IMR-90 (cell line): Measurements from ENCODE around the gene SOX3.

ENCODE experiments used
- BHLHE40 ChIP-seq: fragments of 150-350 bp; IDR thresholded peaks from 2 replicates; pipeline ENCODE4 v1.6.1; 2016; ENCODE audit warnings: mild to moderate bottlenecking, low read depth, low read length
- CEBPB ChIP-seq: IDR thresholded peaks from 2 replicates; pipeline ENCODE4 v1.6.1; 2012; ENCODE audit warnings: low read depth, low read length, improper control_type of control experiment
- FOS ChIP-seq: fragments of 150-350 bp; IDR thresholded peaks from 2 replicates; pipeline ENCODE4 v1.6.1; 2016; ENCODE audit warnings: low read depth, low read length
- MAFK ChIP-seq: IDR thresholded peaks from 2 replicates; pipeline ENCODE4 v1.6.1; 2012; ENCODE audit warnings: low read depth, low read length, improper control_type of control experiment
- MAZ ChIP-seq: IDR thresholded peaks from 2 replicates; pipeline ENCODE4 v1.6.1; 2012; ENCODE audit warnings: low read depth, mild to moderate bottlenecking, low read length, improper control_type of control experiment, moderate library complexity, borderline replicate concordance
- MXI1 ChIP-seq: IDR thresholded peaks from 2 replicates; pipeline ENCODE4 v1.6.1; 2012; ENCODE audit warnings: low read depth, mild to moderate bottlenecking, low read length, moderate library complexity, borderline replicate concordance
- POLR2A ChIP-seq: IDR thresholded peaks from 2 replicates; pipeline ENCODE4 v1.6.1; 2012; ENCODE audit warnings: mild to moderate bottlenecking, low read depth, low read length
- RAD21 ChIP-seq: IDR thresholded peaks from 2 replicates; pipeline ENCODE4 v1.6.1; 2012; ENCODE audit warnings: low read length, improper control_type of control experiment
- RCOR1 ChIP-seq: IDR thresholded peaks from 2 replicates; pipeline ENCODE4 v1.6.1; 2012; ENCODE audit warnings: mild to moderate bottlenecking, low read length, improper control_type of control experiment; ENCODE audit not compliant: insufficient replicate concordance
- RFX5 ChIP-seq: IDR thresholded peaks from 2 replicates; pipeline ENCODE4 v1.8.0; 2012; ENCODE audit warnings: low read depth, mild to moderate bottlenecking, low read length, moderate library complexity
- TF ChIP-seq, protein P1 (sequence below): conservative IDR thresholded peaks from 2 replicates; pipeline ENCODE4 v1.5.1; 2012; ENCODE audit warnings: mild to moderate bottlenecking, low read depth, low read length, improper control_type of control experiment
- TF ChIP-seq, protein P2 (sequence below): fragments of 150-350 bp; IDR thresholded peaks from 2 replicates; pipeline ENCODE4 v1.6.1; 2017; ENCODE audit warnings: mild to moderate bottlenecking, antibody characterized with exemption, low read length, low read depth
- TF ChIP-seq, protein P3 (sequence below): fragments of 150-350 bp; IDR thresholded peaks from 2 replicates; pipeline ENCODE4 v1.6.1; 2016; ENCODE audit warnings: low read depth, mild to moderate bottlenecking, low read length, moderate library complexity, borderline replicate concordance

DNA sequence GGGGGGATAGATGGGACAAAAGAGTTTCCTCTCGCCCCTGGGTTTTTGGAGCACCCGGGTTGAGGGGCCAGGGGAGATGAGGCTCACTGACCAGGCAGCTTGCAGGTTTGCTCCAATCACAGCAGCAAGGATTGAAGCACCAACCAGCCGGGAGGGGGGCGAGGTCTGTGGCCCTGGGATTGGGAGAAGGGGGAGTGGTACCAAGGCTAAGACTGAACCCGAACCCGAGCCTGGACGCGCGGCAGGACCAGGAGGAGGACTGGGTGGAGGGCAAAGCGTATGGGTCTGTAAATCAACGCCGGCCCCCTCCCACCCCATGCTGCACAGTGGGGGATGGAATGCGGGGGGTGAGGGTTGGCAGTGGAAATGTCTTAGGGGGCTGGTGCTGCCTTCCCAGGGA is 3.5 kb downstream of the SOX3 start:
- TF ChIP-seq MAFK (no peak), POLR2A (no peak), RAD21 (no peak), RFX5 (no peak), RCOR1 (no peak), BHLHE40 (no peak), CEBPB (no peak), MAZ (no peak), FOS (no peak), MXI1 (no peak)
- TF ChIP-seq, protein P1, sequence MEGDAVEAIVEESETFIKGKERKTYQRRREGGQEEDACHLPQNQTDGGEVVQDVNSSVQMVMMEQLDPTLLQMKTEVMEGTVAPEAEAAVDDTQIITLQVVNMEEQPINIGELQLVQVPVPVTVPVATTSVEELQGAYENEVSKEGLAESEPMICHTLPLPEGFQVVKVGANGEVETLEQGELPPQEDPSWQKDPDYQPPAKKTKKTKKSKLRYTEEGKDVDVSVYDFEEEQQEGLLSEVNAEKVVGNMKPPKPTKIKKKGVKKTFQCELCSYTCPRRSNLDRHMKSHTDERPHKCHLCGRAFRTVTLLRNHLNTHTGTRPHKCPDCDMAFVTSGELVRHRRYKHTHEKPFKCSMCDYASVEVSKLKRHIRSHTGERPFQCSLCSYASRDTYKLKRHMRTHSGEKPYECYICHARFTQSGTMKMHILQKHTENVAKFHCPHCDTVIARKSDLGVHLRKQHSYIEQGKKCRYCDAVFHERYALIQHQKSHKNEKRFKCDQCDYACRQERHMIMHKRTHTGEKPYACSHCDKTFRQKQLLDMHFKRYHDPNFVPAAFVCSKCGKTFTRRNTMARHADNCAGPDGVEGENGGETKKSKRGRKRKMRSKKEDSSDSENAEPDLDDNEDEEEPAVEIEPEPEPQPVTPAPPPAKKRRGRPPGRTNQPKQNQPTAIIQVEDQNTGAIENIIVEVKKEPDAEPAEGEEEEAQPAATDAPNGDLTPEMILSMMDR, result no peak
- TF ChIP-seq, protein P2, sequence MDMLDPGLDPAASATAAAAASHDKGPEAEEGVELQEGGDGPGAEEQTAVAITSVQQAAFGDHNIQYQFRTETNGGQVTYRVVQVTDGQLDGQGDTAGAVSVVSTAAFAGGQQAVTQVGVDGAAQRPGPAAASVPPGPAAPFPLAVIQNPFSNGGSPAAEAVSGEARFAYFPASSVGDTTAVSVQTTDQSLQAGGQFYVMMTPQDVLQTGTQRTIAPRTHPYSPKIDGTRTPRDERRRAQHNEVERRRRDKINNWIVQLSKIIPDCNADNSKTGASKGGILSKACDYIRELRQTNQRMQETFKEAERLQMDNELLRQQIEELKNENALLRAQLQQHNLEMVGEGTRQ, result no peak
- TF ChIP-seq, protein P3, sequence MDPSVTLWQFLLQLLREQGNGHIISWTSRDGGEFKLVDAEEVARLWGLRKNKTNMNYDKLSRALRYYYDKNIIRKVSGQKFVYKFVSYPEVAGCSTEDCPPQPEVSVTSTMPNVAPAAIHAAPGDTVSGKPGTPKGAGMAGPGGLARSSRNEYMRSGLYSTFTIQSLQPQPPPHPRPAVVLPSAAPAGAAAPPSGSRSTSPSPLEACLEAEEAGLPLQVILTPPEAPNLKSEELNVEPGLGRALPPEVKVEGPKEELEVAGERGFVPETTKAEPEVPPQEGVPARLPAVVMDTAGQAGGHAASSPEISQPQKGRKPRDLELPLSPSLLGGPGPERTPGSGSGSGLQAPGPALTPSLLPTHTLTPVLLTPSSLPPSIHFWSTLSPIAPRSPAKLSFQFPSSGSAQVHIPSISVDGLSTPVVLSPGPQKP, result no peak
